CD4-positive, alpha-beta T cell (primary cell): Measurements from ENCODE around the gene PLIN4. TPM values are rescaled to one million over a fixed set of nuclear protein-coding genes. Genes with fewer than 3 reads are reported as not detected.

Experiments
- ATAC-seq: fragments of 200-7000 bp; cut with Tn5 transposase; one replicate; pipeline ENCODE4 v1.10.0; 2022; ENCODE audit warnings: mild to moderate bottlenecking; ENCODE audit not compliant: poor library complexity
- CTCF ChIA-PET: fragments of 350-600 bp; sonication (Branson Sonifier 250); formaldehyde crosslinking; loops from one replicate; lab custom pipeline; 2021; ENCODE audit warnings: antibody characterized with exemption, inconsistent platforms; lab: Charles Lee
- POLR2A ChIA-PET: fragments of 350-600 bp; sonication (Branson Sonifier 250); formaldehyde crosslinking; loops from one replicate; lab custom pipeline; 2021; ENCODE audit warnings: antibody characterized with exemption, inconsistent platforms; lab: Charles Lee
- DNase-seq, 14 experiments: peaks; one replicate each; pipeline ENCODE4 v3.0.0-alpha.2; 2013 to 2020; ENCODE audit warnings: mixed read lengths in 2 of 14
- H3K27ac ChIP-seq, 2 donors: one replicate each; pipeline versions ENCODE4 v1.5.1 to v1.7.0; 2013; ENCODE audit warnings: low read length in 2 of 2, low read depth in 1 of 2, mild to moderate bottlenecking in 1 of 2
- H3K27me3 ChIP-seq, 2 experiments: 1 replicate in 1 of 2; 2 replicates in 1 of 2; pipeline versions ENCODE4 v1.6.1 to v1.7.0; 2013; ENCODE audit warnings: low read length in 2 of 2, control low read depth in 1 of 2, mild to moderate bottlenecking in 1 of 2, moderate library complexity in 1 of 2; ENCODE audit not compliant: insufficient read depth in 2 of 2, control insufficient read depth in 1 of 2
- H3K36me3 ChIP-seq: one replicate; pipeline ENCODE4 v1.6.1; 2013; ENCODE audit warnings: low read length, control low read depth; ENCODE audit not compliant: insufficient read depth
- H3K4me1 ChIP-seq: one replicate; pipeline ENCODE4 v1.6.1; 2013; ENCODE audit warnings: low read length, control low read depth; ENCODE audit not compliant: insufficient read depth
- H3K4me3 ChIP-seq: one replicate; pipeline ENCODE4 v1.5.1; 2013; ENCODE audit warnings: mild to moderate bottlenecking, low read length, moderate library complexity
- H3K9me3 ChIP-seq, 2 experiments: 1 replicate in 1 of 2; 2 replicates in 1 of 2; pipeline versions ENCODE4 v1.6.1 to v1.7.0; 2013; ENCODE audit warnings: low read length in 2 of 2, mild to moderate bottlenecking in 2 of 2, control low read depth in 1 of 2, moderate library complexity in 1 of 2; ENCODE audit not compliant: control insufficient read depth in 1 of 2, insufficient read depth in 1 of 2
- H3K27ac Mint-ChIP-seq: one replicate; pipeline ENCODE4 v1.8.0; 2020; ENCODE audit warnings: mixed read lengths
- H3K27me3 Mint-ChIP-seq: one replicate; pipeline ENCODE4 v1.8.0; 2021; ENCODE audit warnings: mixed read lengths
- H3K36me3 Mint-ChIP-seq: one replicate; pipeline ENCODE4 v1.8.0; 2021; ENCODE audit warnings: low read depth, mixed read lengths
- H3K4me1 Mint-ChIP-seq: one replicate; pipeline ENCODE4 v1.8.0; 2021; ENCODE audit warnings: low read depth, mixed read lengths
- H3K4me3 Mint-ChIP-seq: one replicate; pipeline ENCODE4 v1.8.0; 2020; ENCODE audit warnings: mild to moderate bottlenecking, mixed read lengths
- H3K9me3 Mint-ChIP-seq: one replicate; pipeline ENCODE4 v1.8.0; 2020; ENCODE audit warnings: mixed read lengths
- intact Hi-C, 2 experiments: fragments of 100-400 bp; cut with DNase I in 1 of 2; cut with micrococcal nuclease in 1 of 2; formaldehyde crosslinking; loops; one replicate each; pipeline versions ENCODE4 v1.15.1 to v1.9.0; 2023 to 2025; cut with DNase I, micrococcal nuclease
- total RNA-seq, 174 experiments: library from RNA in 2 of 174; stranded (reverse) in 2 of 174; gene quantifications; one replicate each; pipeline ENCODE4 v1.2.3 and lab custom pipeline; 2021 to 2026
- TF ChIP-seq, protein P1 (sequence below): fragments of 200-600 bp; IDR thresholded peaks from one replicate; pipeline ENCODE4 v1.8.0; 2022; ENCODE audit warnings: antibody characterized with exemption, mild to moderate bottlenecking

The PLIN4 gene
- total RNA-seq, 2 experiments from 2014 or later = not detected

DNA sequence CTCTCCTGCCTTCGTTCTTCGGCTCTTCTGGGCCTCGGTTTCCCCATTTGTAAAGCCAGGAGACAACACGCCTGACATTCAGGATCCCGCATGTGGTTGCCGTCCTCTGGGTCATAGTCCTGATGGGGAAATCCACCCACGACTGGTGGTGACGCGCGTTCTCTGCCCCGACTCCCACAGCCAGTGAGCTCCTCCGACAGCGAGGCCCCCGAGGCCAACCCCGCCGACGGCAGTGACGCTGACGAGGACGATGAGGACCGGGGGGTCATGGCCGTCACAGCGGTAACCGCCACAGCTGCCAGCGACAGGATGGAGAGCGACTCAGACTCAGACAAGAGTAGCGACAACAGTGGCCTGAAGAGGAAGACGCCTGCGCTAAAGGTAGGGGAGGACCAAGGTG is 29.8 kb downstream of the PLIN4 start:
- H3K27me3 Mint-ChIP-seq = no peaks in the 10 kb centered on the region
- POLR2A ChIA-PET = no interaction called here
- no peaks in the 10 kb centered on the region for H3K27me3 ChIP-seq
- H3K36me3 Mint-ChIP-seq = peaks cover 43% of the 10 kb centered on the region
- H3K27ac Mint-ChIP-seq = no peak overlapping the region
- CTCF ChIA-PET = interaction anchor here (0.6 kb wide), 1 partner anchor 32 kb away, joined by 3 read pairs; no protein-coding TSS in a partner anchor
- no peak overlapping the region for H3K4me3 ChIP-seq
- DNase-seq = no peak
- no peaks in the 10 kb centered on the region for H3K9me3 Mint-ChIP-seq
- TF ChIP-seq, protein P1, sequence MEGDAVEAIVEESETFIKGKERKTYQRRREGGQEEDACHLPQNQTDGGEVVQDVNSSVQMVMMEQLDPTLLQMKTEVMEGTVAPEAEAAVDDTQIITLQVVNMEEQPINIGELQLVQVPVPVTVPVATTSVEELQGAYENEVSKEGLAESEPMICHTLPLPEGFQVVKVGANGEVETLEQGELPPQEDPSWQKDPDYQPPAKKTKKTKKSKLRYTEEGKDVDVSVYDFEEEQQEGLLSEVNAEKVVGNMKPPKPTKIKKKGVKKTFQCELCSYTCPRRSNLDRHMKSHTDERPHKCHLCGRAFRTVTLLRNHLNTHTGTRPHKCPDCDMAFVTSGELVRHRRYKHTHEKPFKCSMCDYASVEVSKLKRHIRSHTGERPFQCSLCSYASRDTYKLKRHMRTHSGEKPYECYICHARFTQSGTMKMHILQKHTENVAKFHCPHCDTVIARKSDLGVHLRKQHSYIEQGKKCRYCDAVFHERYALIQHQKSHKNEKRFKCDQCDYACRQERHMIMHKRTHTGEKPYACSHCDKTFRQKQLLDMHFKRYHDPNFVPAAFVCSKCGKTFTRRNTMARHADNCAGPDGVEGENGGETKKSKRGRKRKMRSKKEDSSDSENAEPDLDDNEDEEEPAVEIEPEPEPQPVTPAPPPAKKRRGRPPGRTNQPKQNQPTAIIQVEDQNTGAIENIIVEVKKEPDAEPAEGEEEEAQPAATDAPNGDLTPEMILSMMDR = no peak
- no peak for ATAC-seq
- H3K4me3 Mint-ChIP-seq = no peak overlapping the region
- no peaks in the 10 kb centered on the region for H3K4me1 ChIP-seq
- H3K27ac ChIP-seq = no peak overlapping the region
- no peaks in the 10 kb centered on the region for H3K4me1 Mint-ChIP-seq
- H3K36me3 ChIP-seq = peaks cover 43% of the 10 kb centered on the region
- intact Hi-C loops = no loop called here
- no peaks in the 10 kb centered on the region for H3K9me3 ChIP-seq

DNA sequence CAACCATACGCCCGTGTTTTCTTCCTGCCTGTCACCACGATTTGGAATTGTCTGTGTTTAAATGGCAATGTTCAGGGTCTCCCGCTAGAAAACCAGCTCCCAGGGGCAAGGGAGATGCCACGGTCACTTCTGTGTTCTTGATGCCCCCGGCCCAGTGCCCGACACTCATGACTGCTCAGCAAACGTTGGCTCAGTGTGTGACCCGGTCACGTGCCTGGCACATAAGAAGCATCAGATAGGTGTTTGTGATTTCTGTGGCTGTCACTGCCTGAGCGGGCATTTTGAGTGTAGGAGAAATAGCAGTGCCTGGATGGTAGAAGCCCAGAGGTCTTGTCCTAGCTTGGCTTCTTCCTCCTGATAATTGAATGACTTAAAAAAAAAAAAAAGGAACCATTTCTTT is 30.7 kb downstream of the PLIN4 start:
- Mint-ChIP-seq H3K4me3 (no peak overlapping the region), H3K27me3 (no peaks in the 10 kb centered on the region), H3K27ac (no peak overlapping the region), H3K9me3 (no peaks in the 10 kb centered on the region), H3K4me1 (no peaks in the 10 kb centered on the region), H3K36me3 (peaks cover 45% of the 10 kb centered on the region)
- intact Hi-C loops = no loop called here
- Histone ChIP-seq H3K9me3 (no peaks in the 10 kb centered on the region), H3K36me3 (peaks cover 40% of the 10 kb centered on the region), H3K4me3 (no peak overlapping the region), H3K27me3 (no peaks in the 10 kb centered on the region), H3K27ac (no peak overlapping the region), H3K4me1 (no peaks in the 10 kb centered on the region)
- no peak for DNase-seq
- ATAC-seq = no peak
- TF ChIP-seq, protein P1 = no peak
- ChIA-PET POLR2A (no interaction called here), CTCF (no interaction called here)

DNA sequence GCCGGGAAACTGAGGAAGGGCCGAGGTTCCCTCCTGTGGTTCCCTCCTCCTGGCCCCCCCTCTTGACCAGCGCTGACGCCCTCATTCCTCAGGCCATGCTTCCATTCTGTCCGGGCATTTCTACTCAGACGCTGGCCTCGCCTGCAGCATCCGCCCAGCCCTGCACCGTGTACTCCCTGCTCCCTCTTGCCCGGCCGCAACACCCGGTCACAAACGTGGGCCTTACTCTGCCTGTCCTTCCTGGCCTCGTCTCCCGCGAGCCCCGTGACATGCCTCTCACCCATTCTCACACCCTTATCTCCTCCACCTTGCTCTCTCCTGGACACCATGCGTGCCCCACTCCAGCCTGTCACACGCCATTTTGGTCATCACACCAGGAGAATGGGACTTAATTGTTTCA is 34.9 kb downstream of the PLIN4 start:
- no peak overlapping the region for H3K27ac ChIP-seq
- ChIA-PET POLR2A (no interaction called here), CTCF (no interaction called here)
- H3K27me3 ChIP-seq = no peaks in the 10 kb centered on the region
- intact Hi-C loops = no loop called here
- no peaks in the 10 kb centered on the region for H3K9me3 ChIP-seq
- TF ChIP-seq, protein P1 = no peak
- no peaks in the 10 kb centered on the region for H3K4me1 ChIP-seq
- Mint-ChIP-seq H3K4me1 (no peaks in the 10 kb centered on the region), H3K27me3 (no peaks in the 10 kb centered on the region), H3K27ac (no peak overlapping the region), H3K36me3 (peaks cover 38% of the 10 kb centered on the region), H3K9me3 (no peaks in the 10 kb centered on the region), H3K4me3 (no peak overlapping the region)
- DNase-seq (no peak), ATAC-seq (no peak)
- H3K36me3 ChIP-seq = peaks cover 17% of the 10 kb centered on the region
- no peak overlapping the region for H3K4me3 ChIP-seq
